ENCODE measurements around the gene TSEN2.
"Not testable (repeated sequence)": the region's sequence is repeated elsewhere in the genome, so short reads cannot be mapped to it uniquely, and the experiment has no call there.

TSEN2 gene

DNA sequence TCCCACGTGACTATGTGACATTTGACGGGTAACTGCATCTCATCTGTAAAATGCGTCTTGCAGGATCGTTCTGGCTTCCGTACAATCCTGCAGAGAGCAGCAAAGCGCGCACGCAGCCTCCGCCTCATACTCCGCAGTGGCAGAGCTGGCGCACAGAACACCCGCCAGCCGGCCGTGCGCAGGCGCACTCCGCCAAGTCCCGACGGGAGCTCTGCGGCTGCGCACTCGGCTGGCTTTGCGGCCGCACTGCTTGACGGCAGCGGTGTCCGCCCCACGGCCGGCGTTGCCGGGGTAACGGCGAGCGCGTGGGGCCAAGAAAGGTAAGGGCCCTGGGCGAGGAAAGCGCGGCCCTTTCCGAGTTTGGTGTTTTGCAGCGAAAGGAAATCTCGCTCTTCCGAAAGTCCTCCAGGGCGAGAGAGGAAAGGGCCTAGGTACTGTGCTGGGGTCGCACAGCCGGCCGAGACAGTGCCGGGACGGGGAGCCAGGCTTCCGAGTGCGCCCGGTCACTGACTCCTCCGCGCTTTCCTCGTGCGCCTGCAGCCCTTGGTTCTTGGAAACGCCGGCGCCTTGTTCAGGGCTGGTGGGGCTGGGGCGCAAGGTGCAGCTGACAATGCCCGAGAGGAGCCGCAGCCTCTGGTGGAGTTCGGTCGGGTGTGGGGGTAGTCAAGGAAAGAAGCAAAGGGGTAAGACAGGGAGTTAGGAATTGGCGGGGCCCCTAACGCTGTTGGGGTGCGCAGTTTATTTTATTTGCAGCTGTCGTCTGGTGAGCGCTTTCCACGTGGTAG lies at the start of gene TSEN2:
TSS of gene TSEN2 (plus strand) at position 283 of the 785 bp plus-strand sequence. CDS start 5,321 bp downstream, outside the sequence.
- peak; percentile 98 for DNase-seq (ENCODE audit: low spot score)

- DNase-seq (ENCODE audit: low spot score): no peak
Measured at GRCh38 chr3:12436514-12437220, 47.6 kb upstream of the TSEN2 start.

DNA sequence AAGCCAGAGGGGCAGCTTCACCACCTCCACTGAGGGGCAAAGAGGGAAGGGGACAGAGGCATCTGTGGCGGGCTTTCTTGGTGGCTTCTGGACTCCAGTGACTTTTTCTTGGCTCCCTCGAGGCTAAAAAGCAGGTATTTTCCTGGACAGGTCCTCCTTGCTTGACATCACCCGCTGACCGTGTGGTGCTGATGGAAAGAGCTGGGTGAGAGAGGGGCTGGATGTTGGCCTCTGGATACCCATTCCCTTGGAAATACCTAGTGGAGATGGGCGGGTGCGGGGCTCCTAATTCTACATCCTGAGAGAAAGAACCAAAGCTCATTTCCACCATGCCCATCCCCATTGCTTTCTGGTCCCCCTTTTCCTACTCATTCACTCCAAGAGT lies 47.1 kb upstream of the TSEN2 start:
- DNase-seq (ENCODE audit: low spot score): no peak

- no peak for DNase-seq (ENCODE audit: low spot score)
Measured at GRCh38 chr3:12437861-12438260, 46.4 kb upstream of the TSEN2 start.

GRCh38 chr3:12438318-12438717 lies 46.0 kb upstream of the TSEN2 start:
- no peak for DNase-seq (ENCODE audit: low spot score)

- DNase-seq (ENCODE audit: low spot score): no peak
Measured at GRCh38 chr3:12439161-12439940, 44.9 kb upstream of the TSEN2 start.

GRCh38 chr3:12440927-12441714 lies 43.2 kb upstream of the TSEN2 start:
- DNase-seq (ENCODE audit: low spot score): no peak

DNA sequence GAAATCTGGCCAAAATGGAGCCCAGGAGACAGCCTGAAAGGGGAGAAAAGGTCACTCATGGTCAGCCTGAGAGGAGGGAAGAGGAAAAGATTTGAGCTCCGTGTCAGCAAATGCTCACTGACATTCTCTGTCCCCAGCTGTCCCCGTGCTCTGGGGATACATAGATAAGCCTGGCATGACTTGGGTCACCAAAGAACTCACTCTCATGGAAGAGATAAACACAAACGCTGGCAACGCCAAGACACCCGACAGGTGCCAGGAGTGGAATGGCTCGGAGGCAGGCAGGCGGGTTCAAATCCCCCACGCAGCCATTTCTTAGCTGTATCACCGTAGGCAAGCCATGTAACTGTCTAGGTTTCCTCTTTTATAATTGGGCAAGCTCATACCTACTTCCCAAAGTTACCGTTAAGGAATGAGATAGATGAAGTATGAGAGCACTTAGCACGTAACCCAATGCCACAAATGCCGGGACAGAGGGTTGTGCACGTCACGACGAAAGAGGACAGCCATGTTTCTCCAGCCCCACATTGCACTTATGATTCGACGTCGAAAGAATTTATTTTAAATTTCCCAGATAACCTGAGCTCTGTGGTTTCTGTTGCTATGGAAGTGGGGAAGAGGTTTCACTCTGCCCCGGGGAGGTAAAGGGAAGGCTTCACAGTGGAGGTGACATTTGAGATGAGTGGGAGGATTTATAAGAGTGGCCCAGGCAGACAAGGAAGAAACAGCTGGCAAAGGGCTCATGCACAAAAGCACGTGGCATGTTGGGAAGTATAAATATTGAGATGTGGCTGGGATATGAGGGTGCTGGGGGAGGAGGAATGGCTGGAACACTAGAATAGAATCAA lies 41.4 kb upstream of the TSEN2 start:
- no peak for DNase-seq (ENCODE audit: low spot score)

GRCh38 chr3:12443781-12444522 lies 40.3 kb upstream of the TSEN2 start:
- no peak for DNase-seq (ENCODE audit: low spot score)

GRCh38 chr3:12444582-12445471 lies 39.5 kb upstream of the TSEN2 start:
- DNase-seq (ENCODE audit: low spot score): no peak

GRCh38 chr3:12445523-12446240 lies 38.6 kb upstream of the TSEN2 start:
- DNase-seq (ENCODE audit: low spot score): no peak

DNA sequence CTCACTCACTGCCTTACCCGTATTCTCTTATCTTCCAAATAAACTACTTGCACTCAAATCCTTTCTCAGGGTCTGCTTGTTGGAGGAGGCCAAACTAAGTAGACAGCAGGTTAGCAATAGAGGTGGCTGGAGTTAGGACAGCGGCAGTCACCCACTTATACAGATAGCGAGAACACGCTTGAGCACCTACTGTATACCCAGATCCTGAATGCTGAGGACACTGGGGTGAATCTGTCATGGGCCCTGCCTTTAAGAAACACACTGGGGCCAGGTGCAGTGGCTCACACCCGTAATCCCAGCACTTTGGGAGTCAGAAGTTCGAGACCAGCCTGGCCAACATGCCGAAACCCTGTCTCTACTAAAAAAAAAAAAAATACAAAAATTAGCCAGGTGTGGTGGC lies 38.0 kb upstream of the TSEN2 start:
- DNase-seq (ENCODE audit: low spot score): no peak

GRCh38 chr3:12447075-12447474 lies 37.2 kb upstream of the TSEN2 start:
- DNase-seq (ENCODE audit: low spot score): no peak

DNA sequence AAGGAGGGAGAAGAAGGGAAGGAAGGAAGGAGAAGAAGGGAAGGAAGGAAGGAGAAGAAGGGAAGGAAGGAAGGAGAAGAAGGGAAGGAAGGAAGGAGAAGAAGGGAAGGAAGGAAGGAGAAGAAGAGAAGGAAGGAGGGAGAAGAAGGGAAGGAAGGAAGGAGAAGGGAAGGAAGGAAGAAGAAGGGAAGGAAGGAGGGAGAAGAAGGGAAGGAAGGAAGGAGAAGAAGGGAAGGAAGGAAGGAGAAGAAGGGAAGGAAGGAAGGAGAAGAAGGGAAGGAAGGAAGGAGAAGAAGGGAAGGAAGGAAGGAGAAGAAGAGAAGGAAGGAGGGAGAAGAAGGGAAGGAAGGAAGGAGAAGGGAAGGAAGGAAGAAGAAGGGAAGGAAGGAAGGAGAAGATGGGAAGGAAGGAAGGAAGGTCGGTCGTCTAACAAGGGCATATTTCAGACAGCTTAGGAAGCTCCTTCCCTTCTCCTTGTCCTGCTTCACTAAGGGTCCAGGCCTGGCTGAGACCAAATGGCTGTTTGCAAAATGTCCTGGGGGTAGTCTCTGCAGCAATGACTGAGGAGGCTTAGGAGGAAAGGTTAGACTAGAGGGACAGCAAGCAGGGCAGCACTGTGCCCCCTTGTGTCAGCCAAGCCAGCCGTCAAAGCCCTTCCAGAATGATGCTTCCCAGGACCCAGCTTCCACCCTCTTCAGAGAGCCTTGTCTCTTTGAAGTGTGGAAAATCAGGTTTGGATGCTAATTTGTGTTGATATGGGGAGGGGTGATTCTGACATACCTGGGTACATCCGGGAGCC lies 35.7 kb upstream of the TSEN2 start:
- not testable (repeated sequence) for DNase-seq (ENCODE audit: low spot score)

DNA sequence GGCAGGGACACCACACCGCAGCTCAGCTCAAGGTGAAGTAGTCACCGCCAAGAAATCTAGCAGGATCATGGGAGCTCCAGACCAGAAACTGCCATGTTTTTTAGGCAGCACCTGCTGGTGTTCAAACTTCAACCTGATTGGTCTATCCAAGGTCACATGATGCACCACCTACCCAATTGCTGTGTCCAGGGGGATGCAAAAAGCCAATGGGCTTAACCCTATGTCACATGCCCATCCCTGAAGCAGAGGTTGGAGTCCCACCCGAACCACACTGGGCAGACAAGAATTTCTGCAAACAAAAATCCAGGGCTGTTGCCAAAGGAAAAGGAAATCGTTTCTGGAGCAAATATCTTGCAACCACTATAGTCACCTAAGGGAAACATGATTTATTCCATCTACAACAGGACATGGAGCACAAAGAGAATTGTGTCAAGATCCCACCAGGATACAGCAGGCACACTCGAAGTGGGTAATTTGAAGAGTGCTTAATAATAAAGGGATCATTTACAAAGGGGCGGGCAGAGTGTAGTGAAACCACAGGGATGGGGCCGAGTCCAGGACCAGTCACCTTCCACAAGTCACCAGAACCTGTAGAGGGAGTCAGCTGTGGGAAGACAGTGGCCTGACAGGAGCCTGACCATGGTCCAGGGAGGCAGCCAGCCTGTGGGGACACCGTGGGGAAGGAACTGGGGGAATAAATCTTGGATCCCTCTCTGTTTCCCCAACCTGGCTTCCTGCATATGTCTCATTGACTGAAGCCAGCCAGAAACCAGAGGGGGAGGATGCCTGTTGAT lies 34.2 kb upstream of the TSEN2 start:
- no peak for DNase-seq (ENCODE audit: low spot score)

GRCh38 chr3:12451481-12451880 lies 32.8 kb upstream of the TSEN2 start:
- DNase-seq (ENCODE audit: low spot score): no peak

DNA sequence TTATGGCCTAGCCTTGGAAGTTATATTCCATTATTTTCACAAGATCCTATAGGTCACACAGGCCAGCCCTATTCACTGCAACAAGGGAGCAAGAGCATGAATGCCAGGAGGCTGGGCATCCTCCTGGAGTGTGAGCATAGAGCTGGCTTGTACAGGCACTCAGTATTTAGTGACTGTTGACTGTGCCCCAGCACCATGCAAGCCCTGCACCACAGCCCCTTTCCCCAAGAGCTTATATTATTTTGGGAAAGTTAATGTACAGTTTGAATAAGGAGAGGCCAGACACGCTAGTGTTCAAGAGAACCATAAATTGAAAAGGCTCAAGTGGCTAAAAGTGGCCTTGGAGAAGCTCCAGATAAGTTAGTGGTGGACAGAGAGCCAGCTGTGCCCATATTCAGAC lies 32.3 kb upstream of the TSEN2 start:
- no peak for DNase-seq (ENCODE audit: low spot score)
